ENCODE results near the gene LRRC14B.

Gene LRRC14B

DNA sequence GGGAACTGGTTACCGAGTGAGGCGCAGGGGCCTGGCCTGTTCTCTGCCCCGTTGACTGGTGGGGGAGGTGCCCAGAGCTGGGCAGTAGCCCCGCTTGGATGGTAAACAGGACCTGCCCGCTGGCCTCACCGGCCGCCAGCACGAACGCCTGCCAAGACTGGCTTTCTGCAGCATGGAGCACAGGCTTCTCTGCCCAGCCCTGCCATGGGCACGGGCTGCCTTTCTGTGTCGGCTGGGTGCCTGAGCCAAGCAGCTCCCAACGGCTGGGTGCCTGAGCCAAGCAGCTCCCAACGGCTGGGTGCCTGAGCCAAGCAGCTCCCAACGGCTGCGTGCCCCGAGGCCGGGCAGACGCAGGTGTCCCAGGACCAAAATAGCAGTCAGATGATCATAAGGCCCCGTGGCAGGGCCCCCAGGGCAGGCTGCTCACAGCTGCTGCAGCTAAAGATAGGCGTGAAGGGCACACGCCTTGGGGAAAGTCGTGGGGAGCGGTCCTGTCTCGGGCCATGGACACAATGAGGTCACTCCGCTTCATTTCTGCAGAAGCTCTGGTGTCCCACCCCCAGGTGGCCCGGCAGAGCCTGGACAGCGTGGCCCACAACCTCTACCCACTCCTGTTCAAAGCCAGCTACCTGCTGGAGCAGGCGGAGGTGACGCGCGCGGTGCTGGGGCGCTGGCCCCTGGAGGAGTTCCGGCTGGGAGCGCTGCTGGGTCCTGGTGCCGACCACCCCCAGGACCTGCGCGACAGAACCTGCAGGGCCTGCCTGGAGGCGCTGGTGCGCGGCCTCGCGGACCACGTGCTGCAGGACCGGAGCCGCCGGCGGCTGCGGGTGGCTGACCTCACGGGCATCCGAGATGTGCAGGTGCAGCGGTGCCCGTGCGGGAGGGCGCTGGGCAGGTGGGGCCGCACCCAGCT, at the start of gene LRRC14B:
LRRC14B (plus strand) TSS at position 460 of the 913 bp plus-strand sequence; CDS start at position 504, 44 bp downstream.
- DNase-seq: no peak

DNA sequence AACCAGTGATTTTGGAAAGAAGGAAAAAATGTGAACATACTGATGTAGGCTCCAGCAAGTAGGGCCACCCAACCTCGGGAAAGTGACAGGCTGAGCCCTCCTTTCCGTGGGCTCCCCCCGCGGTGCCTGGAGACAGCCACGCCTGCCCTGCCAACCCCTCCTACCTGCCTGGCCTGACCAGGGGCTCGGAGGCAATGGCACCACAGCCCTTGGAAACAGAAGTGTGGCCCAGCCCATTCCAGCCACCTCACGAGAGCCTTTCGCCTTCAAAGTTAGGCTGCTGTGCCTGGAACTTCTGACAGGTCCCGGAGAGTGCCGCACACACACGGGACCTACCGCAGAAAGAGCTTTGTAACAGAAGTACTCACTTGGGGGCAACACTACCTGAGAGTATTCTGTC, 49.5 kb upstream of the LRRC14B start:
- no peak for DNase-seq

GRCh38 chr5:142246-142810, 49.0 kb upstream of the LRRC14B start:
- DNase-seq: no peak

DNA sequence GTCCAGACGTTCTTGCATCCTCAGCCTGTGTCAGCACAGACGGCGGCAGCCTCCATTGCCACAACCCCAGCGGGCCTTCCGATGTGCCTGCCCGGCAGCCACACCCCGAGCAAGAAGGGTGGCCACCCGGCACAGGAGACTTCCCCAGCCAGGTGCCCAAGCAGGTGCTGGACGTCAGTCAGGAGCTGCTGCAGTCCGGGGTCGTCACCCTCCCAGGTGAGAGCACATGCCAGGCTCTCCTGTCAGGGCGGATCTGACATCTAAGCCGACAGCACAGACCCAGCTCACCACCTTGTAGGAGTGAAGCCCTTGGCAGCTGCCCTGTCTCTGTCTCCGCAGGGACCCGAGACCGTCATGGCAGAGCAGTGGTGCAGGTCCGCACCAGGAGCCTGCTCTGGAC, 48.3 kb upstream of the LRRC14B start:
- no peak for DNase-seq

DNA sequence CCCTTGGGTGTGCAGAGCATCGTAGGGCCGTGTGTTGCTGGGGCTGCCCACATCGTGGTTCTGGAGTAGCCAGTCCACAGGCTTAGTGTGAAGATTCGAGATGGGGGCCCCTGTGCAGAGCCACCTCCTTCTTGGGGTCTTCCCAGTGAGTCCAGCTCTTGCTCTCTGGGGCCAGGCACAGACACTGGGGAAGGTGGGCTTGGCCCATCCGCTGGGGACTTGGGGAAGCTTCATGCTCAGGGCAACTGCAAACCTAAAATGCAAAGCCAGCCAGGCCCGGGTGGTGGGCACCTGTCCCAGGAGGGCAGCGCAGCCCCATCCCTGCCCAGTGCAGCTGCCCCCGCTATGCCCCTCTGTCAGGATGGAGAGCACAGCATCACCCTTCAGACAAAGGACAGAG, 46.4 kb upstream of the LRRC14B start:
- no peak for DNase-seq

GRCh38 chr5:145585-146323, 45.5 kb upstream of the LRRC14B start:
- no peak for DNase-seq

GRCh38 chr5:147751-148150, 43.5 kb upstream of the LRRC14B start:
- no peak for DNase-seq

DNA sequence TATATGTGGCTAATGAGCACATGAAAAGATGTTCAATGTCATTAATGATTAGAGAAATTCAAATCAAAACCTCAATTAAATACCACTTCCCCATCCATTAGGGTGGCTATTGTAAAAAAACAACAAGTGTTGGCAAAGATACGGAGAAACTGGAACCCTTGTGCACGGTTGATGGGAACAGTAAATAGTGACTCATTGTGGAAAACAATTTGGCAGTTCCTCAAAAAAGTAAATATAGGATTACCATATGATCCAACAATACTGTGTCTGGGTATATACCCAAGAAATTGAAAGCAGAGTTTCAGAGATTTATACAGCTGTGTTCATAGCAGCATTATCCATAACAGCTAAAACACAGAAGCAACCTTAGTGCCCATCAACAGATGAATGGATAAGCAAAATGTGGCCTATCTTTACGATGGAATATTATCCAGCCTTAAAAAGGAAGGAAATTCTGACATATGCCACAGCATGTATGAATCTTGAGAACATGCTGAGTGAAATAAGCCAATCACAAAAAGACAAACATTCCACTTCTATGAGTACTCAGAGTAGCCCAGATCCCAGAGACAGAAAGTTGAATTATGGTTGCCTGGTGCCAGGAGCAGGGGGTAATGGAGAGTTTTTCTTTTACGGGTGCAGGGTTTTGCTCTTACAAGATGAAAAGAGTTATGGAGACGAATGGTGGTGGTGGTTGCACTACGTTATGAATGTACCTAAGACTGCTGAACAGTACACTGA, 41.4 kb upstream of the LRRC14B start:
- DNase-seq: no peak

DNA sequence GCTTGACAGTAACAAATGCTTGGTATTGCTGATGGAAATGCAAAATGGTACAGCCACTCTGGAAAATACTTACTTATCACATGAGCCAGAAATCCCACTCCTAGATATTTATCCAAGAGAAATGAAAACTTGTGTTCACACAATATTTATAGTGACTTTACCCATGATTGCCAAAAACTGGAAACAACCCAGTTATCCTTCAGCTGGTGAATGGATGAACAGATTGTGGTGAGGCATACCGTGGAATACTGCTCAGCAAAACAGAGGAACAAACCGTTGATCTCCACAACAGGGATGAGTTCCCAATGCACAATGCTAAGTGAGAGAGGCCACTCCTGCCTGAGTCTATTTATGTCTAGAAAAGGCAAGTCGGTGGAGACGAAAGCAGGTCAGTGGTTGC, 40.5 kb upstream of the LRRC14B start:
- no peak for DNase-seq

- no peak for DNase-seq
Observed at GRCh38 chr5:152077-152476, 39.2 kb upstream of the LRRC14B start.

DNA sequence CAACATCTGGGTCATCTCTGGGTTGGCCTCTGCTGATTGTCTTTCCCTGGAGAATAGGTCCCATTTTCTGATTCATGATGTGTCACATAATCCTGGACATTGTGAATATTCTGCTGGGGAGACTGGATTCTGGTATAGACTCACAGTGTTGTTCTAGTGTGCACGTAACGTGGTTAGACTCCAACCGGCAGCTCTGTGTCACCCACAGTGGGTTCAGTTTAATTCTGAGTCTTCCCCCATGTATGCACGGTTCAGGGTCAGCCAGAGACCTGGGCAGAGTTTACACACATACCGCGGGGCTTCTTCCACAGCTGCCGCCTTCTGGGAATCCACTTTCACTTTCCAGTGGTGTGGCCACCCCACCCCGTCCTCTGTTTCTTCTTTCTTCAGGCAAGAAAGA, 38.0 kb upstream of the LRRC14B start:
- no peak for DNase-seq

- no peak for DNase-seq
Observed at GRCh38 chr5:154236-154635, 37.1 kb upstream of the LRRC14B start.

- no peak for DNase-seq
Observed at GRCh38 chr5:154826-155225, 36.5 kb upstream of the LRRC14B start.

DNA sequence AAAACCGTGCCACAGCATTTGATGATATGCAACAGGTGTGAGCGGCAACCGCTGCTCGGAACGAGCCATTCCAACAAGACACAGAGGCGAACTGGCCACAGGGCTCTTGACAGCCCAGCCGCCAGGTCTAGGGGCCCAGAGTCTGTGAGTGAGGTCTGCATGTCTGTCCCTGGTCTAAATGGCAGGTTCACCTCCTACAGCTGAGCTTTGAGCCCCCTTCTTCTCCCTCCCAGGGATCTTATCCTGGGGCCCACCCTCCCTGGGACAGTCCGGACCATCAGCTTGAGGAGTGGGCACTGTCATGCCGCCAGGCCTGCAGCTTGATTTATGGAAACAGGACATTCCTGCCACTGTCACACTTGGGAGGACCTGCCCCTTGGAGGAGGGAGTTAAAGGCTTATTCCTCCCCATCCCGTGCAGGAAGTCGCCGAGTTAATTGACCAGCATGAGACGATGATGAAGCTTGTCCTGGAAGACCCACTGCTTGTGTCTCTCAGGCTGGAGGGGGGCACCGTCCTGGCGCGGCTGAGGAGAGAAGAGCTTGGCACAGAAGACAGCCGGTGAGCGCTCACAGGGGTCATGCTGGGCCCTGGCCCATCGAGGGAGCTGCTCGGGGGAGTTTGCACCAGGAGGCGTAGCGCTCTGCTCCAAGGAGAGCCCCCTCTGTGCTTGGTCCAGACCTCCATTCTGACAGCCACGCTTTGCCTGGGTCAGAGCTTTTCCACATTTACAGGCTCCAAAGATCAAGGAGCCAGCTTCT, 35.5 kb upstream of the LRRC14B start:
- DNase-seq: no peak

- DNase-seq: no peak
Observed at GRCh38 chr5:156411-157072, 34.8 kb upstream of the LRRC14B start.

- DNase-seq: no peak
Observed at GRCh38 chr5:157126-157715, 34.1 kb upstream of the LRRC14B start.

DNA sequence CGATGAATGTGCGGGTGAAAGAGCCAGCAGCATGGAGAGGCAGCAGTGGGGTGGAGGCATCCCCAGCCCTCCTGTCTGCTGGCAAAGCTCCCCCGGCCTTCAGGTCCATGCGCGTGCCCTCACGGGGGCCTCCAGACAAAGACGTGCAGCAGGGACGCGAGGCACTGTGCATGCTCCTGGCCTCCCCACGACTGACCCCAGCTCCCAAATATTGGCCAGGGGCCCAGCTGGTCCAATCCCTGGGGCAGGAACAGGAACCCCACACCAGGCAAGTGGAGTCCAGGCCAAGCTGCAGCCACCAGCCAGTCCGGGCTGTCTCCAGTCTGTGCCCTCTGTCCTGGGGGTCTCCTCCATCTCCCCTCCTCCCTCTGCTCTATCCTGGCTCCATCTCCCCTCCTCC, 33.5 kb upstream of the LRRC14B start:
- no peak for DNase-seq

DNA sequence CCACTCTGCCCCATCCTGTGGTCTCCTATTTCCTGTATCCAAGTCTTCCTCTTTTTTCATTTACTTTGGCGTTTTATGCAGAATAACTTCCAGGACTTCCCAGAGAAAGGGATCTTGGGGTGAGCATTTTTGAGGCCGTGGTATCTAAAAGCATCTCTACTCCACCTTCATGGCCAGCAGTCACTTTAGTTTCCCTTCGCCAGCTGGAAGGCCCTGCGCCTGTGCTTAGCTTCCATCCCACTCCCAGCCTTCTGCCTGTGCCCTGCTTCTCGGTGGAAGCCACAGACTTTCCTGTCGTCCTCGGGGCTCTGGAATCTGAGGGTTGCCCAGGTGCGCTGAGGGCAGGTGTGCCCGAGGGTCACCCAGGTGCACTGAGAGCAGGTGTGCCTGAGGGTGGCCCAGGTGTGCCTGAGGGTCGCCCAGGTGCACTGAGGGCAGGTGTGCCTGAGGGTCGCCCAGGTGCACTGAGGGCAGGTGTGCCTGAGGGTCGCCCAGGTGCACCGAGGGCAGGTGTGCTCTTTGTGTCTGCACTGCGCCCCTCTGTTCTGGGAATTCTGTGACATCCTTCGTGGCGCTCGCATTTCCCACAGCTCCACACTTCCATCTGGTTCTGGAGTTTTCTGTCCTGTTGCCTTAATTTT, 32.4 kb upstream of the LRRC14B start:
- no peak for DNase-seq

DNA sequence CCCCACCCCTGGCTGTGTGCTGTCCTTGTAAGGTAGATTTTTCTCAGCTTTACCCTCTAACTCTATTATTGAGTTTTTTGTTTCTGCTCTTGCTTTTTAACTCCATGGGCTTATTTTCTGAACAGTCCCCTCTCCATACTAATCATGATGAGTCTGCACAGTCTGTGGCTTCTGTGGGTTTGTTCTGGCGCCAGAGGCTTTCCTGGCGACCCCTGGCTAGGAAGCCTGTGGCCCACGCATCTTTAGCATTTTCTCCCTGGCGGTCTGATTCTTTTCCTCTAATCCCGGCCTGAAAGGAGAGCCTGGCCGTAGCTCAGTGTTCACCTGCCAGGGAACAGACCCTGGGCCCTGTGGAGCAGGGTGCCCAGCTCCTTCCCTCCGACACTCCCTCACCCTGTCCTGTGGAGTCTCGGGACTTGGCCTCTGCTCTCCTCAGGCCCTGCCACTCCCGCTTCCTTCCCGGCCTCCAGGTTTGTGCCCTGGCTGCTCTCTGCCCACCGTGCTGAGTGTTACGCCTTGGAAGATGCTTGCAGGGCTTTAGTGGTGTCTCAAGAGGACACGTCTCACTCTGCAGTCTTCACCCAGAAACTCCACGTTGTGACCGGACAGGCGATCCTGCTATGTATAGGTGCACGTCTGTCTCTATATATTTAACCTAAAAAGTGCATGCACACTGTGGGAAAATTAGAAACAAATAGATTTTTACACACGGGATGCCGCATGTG, 31.7 kb upstream of the LRRC14B start:
- DNase-seq: no peak

- no peak for DNase-seq
Observed at GRCh38 chr5:160173-160510, 31.2 kb upstream of the LRRC14B start.

Data from cortex of kidney (tissue), 1 donor.